LNCaP clone FGC (cell line): ENCODE data around the gene CHST1.
A peak's percentile ranks its signal among the peaks of the same experiment; 100 is the strongest.

ENCODE experiments used
- DNase-seq: peaks from one replicate; pipeline ENCODE4 v3.0.0-alpha.2; 2011; ENCODE audit warnings: low read depth
- H3K4me3 ChIP-seq: 2 replicates; pipeline ENCODE4 v1.5.1; 2011; ENCODE audit warnings: mild to moderate bottlenecking, low read depth, low read length, control low read depth
- TF ChIP-seq, protein P1 (sequence below): IDR thresholded peaks from 2 replicates; pipeline ENCODE4 v1.5.1; 2012; ENCODE audit warnings: mild to moderate bottlenecking; ENCODE audit not compliant: control insufficient read depth, insufficient read depth; ENCODE audit errors: extremely low read depth

Gene CHST1

GRCh38 chr11:45659031-45659817 lies 6.2 kb downstream of the CHST1 start:
- TF ChIP-seq, protein P1, sequence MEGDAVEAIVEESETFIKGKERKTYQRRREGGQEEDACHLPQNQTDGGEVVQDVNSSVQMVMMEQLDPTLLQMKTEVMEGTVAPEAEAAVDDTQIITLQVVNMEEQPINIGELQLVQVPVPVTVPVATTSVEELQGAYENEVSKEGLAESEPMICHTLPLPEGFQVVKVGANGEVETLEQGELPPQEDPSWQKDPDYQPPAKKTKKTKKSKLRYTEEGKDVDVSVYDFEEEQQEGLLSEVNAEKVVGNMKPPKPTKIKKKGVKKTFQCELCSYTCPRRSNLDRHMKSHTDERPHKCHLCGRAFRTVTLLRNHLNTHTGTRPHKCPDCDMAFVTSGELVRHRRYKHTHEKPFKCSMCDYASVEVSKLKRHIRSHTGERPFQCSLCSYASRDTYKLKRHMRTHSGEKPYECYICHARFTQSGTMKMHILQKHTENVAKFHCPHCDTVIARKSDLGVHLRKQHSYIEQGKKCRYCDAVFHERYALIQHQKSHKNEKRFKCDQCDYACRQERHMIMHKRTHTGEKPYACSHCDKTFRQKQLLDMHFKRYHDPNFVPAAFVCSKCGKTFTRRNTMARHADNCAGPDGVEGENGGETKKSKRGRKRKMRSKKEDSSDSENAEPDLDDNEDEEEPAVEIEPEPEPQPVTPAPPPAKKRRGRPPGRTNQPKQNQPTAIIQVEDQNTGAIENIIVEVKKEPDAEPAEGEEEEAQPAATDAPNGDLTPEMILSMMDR = no peak

GRCh38 chr11:45658292-45658991 lies 7.0 kb downstream of the CHST1 start:
- DNase-seq = no peak
- TF ChIP-seq, protein P1 = no peak
- H3K4me3 ChIP-seq = no peak overlapping the region

More at GRCh38 chr11:45659031-45659817, 6.2 kb downstream of the CHST1 start:
- H3K4me3 ChIP-seq = no peak overlapping the region
- DNase-seq = no peak

DNA sequence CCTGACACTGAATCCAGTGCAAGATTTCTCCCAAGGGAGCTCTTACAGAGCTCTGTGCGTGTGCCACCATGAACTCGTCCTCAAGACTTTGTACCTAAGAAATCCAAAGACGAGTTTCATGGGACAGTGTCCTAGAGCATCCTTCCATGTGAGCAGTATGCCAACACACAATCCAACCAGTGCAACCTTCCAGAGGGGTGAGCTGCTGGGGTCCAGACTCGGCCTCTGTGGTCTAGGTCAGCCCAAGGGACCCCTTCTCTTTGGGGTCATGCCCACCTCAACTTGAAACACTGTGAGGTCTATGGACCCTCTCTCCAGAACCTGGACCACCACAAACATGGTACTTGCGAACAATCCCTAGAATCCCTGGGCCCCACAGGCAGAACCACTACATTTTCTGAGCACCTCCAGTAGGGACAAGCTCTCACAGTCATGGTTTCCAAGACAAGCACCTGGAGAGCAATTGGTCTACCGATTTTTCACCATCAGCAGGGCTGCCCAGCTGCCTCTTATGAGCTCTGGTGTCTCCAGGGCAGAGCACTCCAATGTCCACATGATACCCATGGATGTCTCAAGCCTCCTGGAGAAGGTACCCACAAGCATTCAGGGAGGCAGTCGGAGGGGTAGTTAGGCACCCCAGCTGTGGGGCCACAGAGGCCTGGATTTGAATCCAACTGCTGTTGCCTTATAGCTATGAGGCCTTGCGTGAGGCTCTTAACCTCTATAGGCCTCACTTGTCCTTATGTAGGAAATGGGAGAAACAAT lies 7.7 kb downstream of the CHST1 start:
- no peak overlapping the region for H3K4me3 ChIP-seq
- TF ChIP-seq, protein P1 = no peak
- no peak for DNase-seq

- H3K4me3 ChIP-seq = no peak overlapping the region
- no peak for DNase-seq
- TF ChIP-seq, protein P1 = no peak
These were observed 9.6 kb downstream of the CHST1 start for GRCh38 chr11:45655831-45656230.

DNA sequence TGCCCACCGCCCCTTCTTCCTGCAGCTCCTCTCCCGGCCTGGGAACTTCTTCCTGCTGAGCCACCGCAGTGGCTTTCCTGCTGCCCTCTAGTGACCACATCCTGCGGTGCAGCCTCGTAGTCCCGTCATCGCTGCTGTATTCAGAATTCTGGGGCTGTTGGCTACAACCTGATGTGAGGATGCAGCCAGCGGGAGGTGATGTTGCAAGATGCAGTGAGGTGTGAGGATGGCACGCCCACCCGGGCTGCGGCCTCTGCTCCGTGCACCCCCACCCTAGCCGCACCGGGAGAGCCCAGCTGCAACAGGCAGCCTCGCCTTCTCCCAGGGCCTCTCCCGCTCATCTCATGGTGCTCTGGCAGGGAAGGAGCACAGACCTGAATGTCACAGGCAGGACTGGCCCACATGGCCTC lies 10.1 kb downstream of the CHST1 start:
- DNase-seq = peak; percentile 3
- H3K4me3 ChIP-seq = no peak overlapping the region
- TF ChIP-seq, protein P1 = peak; percentile 96

- no peak for DNase-seq
- H3K4me3 ChIP-seq = no peak overlapping the region
- TF ChIP-seq, protein P1 = no peak
These were observed 10.5 kb downstream of the CHST1 start for GRCh38 chr11:45655012-45655283.
